WTC11 (cell line): Measurements from ENCODE around the gene KDM4B.

ENCODE experiments used
- ATF1 ChIP-seq: sonication (generic); formaldehyde crosslinking; IDR thresholded peaks from 2 replicates; pipeline ENCODE4 v1.8.1; 2023; ENCODE audit warnings: mild to moderate bottlenecking, moderate library complexity, missing genetic modification reagents
- ATF3 ChIP-seq: sonication (generic); formaldehyde crosslinking; conservative IDR thresholded peaks from 2 replicates; pipeline ENCODE4 v1.8.1; 2022; ENCODE audit warnings: mild to moderate bottlenecking, missing genetic modification reagents
- ZBTB43 ChIP-seq: sonication (generic); formaldehyde crosslinking; IDR thresholded peaks from 2 replicates; pipeline ENCODE4 v1.8.1; 2023; ENCODE audit warnings: mild to moderate bottlenecking, missing genetic modification reagents
- TF ChIP-seq, protein P1 (sequence below): fragments of 200-600 bp; IDR thresholded peaks from 2 replicates; pipeline ENCODE4 v1.8.0; 2022; ENCODE audit warnings: antibody characterized with exemption

GRCh38 chr19:5072115-5072514 is 103.2 kb downstream of the KDM4B start:
- no peak for TF ChIP-seq ATF3
- TF ChIP-seq ZBTB43 (CRISPR knock-in tag): no peak
- TF ChIP-seq ATF1 (CRISPR knock-in tag): no peak
- TF ChIP-seq, protein P1, sequence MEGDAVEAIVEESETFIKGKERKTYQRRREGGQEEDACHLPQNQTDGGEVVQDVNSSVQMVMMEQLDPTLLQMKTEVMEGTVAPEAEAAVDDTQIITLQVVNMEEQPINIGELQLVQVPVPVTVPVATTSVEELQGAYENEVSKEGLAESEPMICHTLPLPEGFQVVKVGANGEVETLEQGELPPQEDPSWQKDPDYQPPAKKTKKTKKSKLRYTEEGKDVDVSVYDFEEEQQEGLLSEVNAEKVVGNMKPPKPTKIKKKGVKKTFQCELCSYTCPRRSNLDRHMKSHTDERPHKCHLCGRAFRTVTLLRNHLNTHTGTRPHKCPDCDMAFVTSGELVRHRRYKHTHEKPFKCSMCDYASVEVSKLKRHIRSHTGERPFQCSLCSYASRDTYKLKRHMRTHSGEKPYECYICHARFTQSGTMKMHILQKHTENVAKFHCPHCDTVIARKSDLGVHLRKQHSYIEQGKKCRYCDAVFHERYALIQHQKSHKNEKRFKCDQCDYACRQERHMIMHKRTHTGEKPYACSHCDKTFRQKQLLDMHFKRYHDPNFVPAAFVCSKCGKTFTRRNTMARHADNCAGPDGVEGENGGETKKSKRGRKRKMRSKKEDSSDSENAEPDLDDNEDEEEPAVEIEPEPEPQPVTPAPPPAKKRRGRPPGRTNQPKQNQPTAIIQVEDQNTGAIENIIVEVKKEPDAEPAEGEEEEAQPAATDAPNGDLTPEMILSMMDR: no peak
